ENCODE measurements around the gene HOXD13.

DNA sequence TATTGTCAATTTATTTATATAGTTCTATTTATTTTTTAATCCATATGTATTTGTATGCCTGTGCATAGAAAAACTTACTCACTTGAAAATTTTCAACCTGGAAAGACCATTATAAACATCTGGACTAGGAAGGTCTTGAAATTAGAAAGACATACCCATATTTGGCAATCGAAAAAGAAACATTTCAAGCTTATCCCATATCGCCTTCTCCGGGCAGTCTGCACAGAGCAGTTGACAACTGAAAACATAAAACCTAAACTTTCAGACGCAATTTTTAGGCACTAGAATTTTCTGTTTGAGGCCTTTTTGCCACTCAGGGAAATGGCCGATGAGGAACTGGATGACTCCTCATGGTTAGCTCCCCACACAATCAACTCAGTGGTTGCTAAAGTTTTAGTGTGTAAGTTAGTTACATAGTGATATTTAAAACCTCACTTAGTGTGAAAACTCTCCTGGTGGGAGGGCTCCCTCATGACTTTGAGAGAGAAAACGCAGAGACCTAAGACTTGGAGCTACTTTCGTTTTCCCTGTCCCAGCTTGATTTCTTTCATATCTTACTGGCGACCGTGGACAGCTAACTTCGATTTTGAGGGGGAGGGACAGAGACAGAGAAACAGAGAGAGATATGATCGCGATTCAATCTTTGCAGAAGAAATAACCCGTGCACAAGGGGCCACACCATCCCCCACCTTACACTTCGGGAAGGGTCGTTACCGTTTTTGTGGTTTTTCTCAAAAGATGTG, 3.9 kb downstream of the HOXD13 start:
- TF ChIP-seq, protein P1, sequence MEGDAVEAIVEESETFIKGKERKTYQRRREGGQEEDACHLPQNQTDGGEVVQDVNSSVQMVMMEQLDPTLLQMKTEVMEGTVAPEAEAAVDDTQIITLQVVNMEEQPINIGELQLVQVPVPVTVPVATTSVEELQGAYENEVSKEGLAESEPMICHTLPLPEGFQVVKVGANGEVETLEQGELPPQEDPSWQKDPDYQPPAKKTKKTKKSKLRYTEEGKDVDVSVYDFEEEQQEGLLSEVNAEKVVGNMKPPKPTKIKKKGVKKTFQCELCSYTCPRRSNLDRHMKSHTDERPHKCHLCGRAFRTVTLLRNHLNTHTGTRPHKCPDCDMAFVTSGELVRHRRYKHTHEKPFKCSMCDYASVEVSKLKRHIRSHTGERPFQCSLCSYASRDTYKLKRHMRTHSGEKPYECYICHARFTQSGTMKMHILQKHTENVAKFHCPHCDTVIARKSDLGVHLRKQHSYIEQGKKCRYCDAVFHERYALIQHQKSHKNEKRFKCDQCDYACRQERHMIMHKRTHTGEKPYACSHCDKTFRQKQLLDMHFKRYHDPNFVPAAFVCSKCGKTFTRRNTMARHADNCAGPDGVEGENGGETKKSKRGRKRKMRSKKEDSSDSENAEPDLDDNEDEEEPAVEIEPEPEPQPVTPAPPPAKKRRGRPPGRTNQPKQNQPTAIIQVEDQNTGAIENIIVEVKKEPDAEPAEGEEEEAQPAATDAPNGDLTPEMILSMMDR (IDR thresholded peaks at IDR 0.05): no peak
- TF ChIP-seq POLR2A (IDR thresholded peaks at IDR 0.05): no peak
